ENCODE data around the gene RTN4RL2. TPM values are rescaled to one million over a fixed set of nuclear protein-coding genes. Genes with fewer than 3 reads are reported as not detected.

RTN4RL2 gene
- total RNA-seq, 1 experiment from 2014 or later: 7.0 TPM

GRCh38 chr11:57475671-57476046 is 15.3 kb downstream of the RTN4RL2 start:
- peaks cover 68% of the 10 kb centered on the region for H3K27me3 Mint-ChIP-seq (ENCODE audit: low read depth)
- H3K4me2 ChIP-seq (ENCODE audit: insufficient read depth, insufficient read length, low read length): peak overlapping the region; percentile 4

More at GRCh38 chr11:57475671-57476046, 15.3 kb downstream of the RTN4RL2 start:
- Histone ChIP-seq H3K79me1 (ENCODE audit: insufficient read depth, low read depth, low read length, poor library complexity, severe bottlenecking) (no peaks in the 10 kb centered on the region), H3K9ac (ENCODE audit: extremely low read depth, insufficient read length, low read length) (no peak overlapping the region), H3K23me2 (ENCODE audit: insufficient read length, low read depth, low read length, poor library complexity, severe bottlenecking) (peaks cover 6% of the 10 kb centered on the region), H3K27me3 (ENCODE audit: insufficient read depth, low read length) (peaks cover 6% of the 10 kb centered on the region; the same call in 1 of the 2 replicates), H2BK20ac (ENCODE audit: low read depth, low read length, poor library complexity, severe bottlenecking) (no peak overlapping the region), H4K20me1 (ENCODE audit: control insufficient read depth, insufficient read depth, insufficient read length) (no peaks in the 10 kb centered on the region), H2BK5ac (ENCODE audit: insufficient read length, low read length) (no peak overlapping the region), H4K8ac (replicated peaks; ENCODE audit: insufficient read length, low read depth, low read length) (no peak overlapping the region), H2AFZ (ENCODE audit: low read length) (no peak overlapping the region), H3K79me2 (ENCODE audit: insufficient read depth, low read length) (no peaks in the 10 kb centered on the region), H3K9me3 (ENCODE audit: control insufficient read depth, low read depth, low read length) (no peaks in the 10 kb centered on the region), H3K27ac (ENCODE audit: insufficient read length, low read depth, low read length) (no peak overlapping the region), H3K4ac (ENCODE audit: low read depth, low read length) (no peak overlapping the region), H2BK12ac (ENCODE audit: insufficient read length, low read depth, low read length) (no peak overlapping the region), H3K18ac (ENCODE audit: insufficient read length, low read depth, low read length) (no peak overlapping the region), H3K4me1 (ENCODE audit: insufficient read depth, low read length) (peaks cover 2% of the 10 kb centered on the region; the same call in 1 of the 2 replicates), H3K14ac (ENCODE audit: insufficient read depth, low read length) (no peak overlapping the region), H4K91ac (ENCODE audit: insufficient read length, low read depth, low read length) (no peak overlapping the region), H2AK5ac (ENCODE audit: insufficient read length, low read length) (no peak overlapping the region), H2BK15ac (ENCODE audit: low read depth, low read length) (no peak overlapping the region), H4K5ac (ENCODE audit: insufficient read length, low read depth, low read length) (no peak overlapping the region), H2BK120ac (ENCODE audit: low read depth, low read length, poor library complexity, severe bottlenecking) (no peak overlapping the region), H3K23ac (ENCODE audit: insufficient read length, low read depth, low read length) (no peak overlapping the region), H3T11ph (ENCODE audit: low read length) (no peak overlapping the region), H3K56ac (ENCODE audit: insufficient read length, low read depth, low read length) (no peak overlapping the region)
- no CpG with 5 or more reads among the region's 5 CpGs for WGBS (ENCODE audit: extremely low coverage, insufficient read length, low lambda C conversion rate)
- no peaks in the 10 kb centered on the region; a peak in 2 of 5 replicates for H3K9me3 Mint-ChIP-seq
- peaks cover 7 to 9% (median 8%) of the 10 kb centered on the region in 3 experiments; a peak in 4 of 7 replicates for H3K36me3 Mint-ChIP-seq (ENCODE audit: insufficient read depth in 1 of 3, low read depth in 3 of 3)
- H3K4me1 Mint-ChIP-seq: peaks cover 28 to 55% of the 10 kb centered on the region in 2 experiments
- TF ChIP-seq CTCF (conservative IDR thresholded peaks at IDR 0.05): no peak
- H3K4me3 Mint-ChIP-seq: peak overlapping the region; percentile 56 to 67; a peak in 4 of 5 replicates
- DNase-seq: no peak
- H3K27ac Mint-ChIP-seq: no peak overlapping the region
